Peyer's patch (tissue), 4 donors: ENCODE results near the gene NGRN.

Experiments
- POLR2A ChIP-seq, 2 donors: fragments of 450-650 bp; IDR thresholded peaks; one replicate each; pipeline ENCODE4 v1.5.1; 2017; ENCODE audit warnings: antibody characterized with exemption in 2 of 2, mild to moderate bottlenecking in 2 of 2, moderate library complexity in 2 of 2
- TF ChIP-seq, protein P1 (sequence below), 6 experiments: fragments of 450-650 bp in 4 of 6; fragments of 200-600 bp in 2 of 6; sonication (generic) in 1 of 6; IDR thresholded peaks; one replicate each; pipeline ENCODE4 v1.5.1; 2017 to 2019; ENCODE audit warnings: antibody characterized with exemption in 6 of 6, mild to moderate bottlenecking in 3 of 6, moderate library complexity in 1 of 6

GRCh38 chr15:90261811-90262210 lies 3.7 kb upstream of the NGRN start:
- TF ChIP-seq POLR2A (IDR thresholded peaks at IDR 0.05), result no peak
- TF ChIP-seq, protein P1, sequence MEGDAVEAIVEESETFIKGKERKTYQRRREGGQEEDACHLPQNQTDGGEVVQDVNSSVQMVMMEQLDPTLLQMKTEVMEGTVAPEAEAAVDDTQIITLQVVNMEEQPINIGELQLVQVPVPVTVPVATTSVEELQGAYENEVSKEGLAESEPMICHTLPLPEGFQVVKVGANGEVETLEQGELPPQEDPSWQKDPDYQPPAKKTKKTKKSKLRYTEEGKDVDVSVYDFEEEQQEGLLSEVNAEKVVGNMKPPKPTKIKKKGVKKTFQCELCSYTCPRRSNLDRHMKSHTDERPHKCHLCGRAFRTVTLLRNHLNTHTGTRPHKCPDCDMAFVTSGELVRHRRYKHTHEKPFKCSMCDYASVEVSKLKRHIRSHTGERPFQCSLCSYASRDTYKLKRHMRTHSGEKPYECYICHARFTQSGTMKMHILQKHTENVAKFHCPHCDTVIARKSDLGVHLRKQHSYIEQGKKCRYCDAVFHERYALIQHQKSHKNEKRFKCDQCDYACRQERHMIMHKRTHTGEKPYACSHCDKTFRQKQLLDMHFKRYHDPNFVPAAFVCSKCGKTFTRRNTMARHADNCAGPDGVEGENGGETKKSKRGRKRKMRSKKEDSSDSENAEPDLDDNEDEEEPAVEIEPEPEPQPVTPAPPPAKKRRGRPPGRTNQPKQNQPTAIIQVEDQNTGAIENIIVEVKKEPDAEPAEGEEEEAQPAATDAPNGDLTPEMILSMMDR (IDR thresholded peaks at IDR 0.05), result no peak
